Activated CD4-positive, alpha-beta T cell treated with anti-CD3 and anti-CD28 coated beads for 36 hours (primary cell): Measurements from ENCODE around the gene GATAD2B. TPM values are rescaled to one million over a fixed set of nuclear protein-coding genes. Genes with fewer than 3 reads are reported as not detected.

ENCODE experiments used
- ATAC-seq: fragments of 200-7000 bp; cut with Tn5 transposase; one replicate; pipeline ENCODE4 v1.10.0; 2021; ENCODE audit warnings: mild to moderate bottlenecking, moderate library complexity
- CTCF ChIA-PET: fragments of 350-600 bp; sonication (Branson Sonifier 250); formaldehyde crosslinking; loops from one replicate; lab custom pipeline; 2021; ENCODE audit warnings: antibody characterized with exemption; lab: Charles Lee
- POLR2A ChIA-PET: fragments of 350-600 bp; sonication (Branson Sonifier 250); formaldehyde crosslinking; loops from one replicate; lab custom pipeline; 2021; ENCODE audit warnings: antibody characterized with exemption, inconsistent platforms; lab: Charles Lee
- DNase-seq: peaks from one replicate; pipeline ENCODE4 v3.0.0-alpha.2; 2020
- H3K27ac Mint-ChIP-seq: one replicate; pipeline ENCODE4 v1.8.0; 2021; ENCODE audit warnings: mixed read lengths
- H3K27me3 Mint-ChIP-seq: one replicate; pipeline ENCODE4 v1.8.0; 2021; ENCODE audit warnings: mixed read lengths
- H3K36me3 Mint-ChIP-seq: one replicate; pipeline ENCODE4 v1.8.0; 2021; ENCODE audit warnings: low read depth, mixed read lengths
- H3K4me1 Mint-ChIP-seq: one replicate; pipeline ENCODE4 v1.8.0; 2021; ENCODE audit warnings: mixed read lengths
- H3K4me3 Mint-ChIP-seq: one replicate; pipeline ENCODE4 v1.8.0; 2021; ENCODE audit warnings: mild to moderate bottlenecking, moderate library complexity, mixed read lengths
- H3K9me3 Mint-ChIP-seq: one replicate; pipeline ENCODE4 v1.8.0; 2021; ENCODE audit warnings: low read depth, mixed read lengths
- intact Hi-C, 2 experiments: fragments of 100-400 bp; cut with DNase I in 1 of 2; cut with micrococcal nuclease in 1 of 2; formaldehyde crosslinking; loops; one replicate each; pipeline versions ENCODE4 v1.14.2 to v1.15.1; 2022 to 2024; cut with DNase I, micrococcal nuclease
- total RNA-seq, 2 experiments: library from RNA; stranded (reverse); gene quantifications; one replicate each; pipeline ENCODE4 v1.2.3, GENCODE V29; 2021

The GATAD2B gene
- total RNA-seq, 2 experiments from 2014 or later: 57.0 to 63.9 TPM

- Mint-ChIP-seq H3K36me3 (peaks cover 36% of the 10 kb centered on the region), H3K27me3 (no peaks in the 10 kb centered on the region), H3K4me3 (no peak overlapping the region), H3K27ac (peak overlapping the region; percentile 83), H3K9me3 (no peaks in the 10 kb centered on the region), H3K4me1 (peaks cover 32% of the 10 kb centered on the region)
- DNase-seq (no peak), ATAC-seq (no peak)
- CTCF ChIA-PET: interaction anchor here (0.7 to 1.6 kb wide), 4 partner anchors 13 to 132 kb away, joined by 3 to 8 read pairs (median 6); partner anchors contain the start of gene RAB13
- intact Hi-C loops: no loop called here
- POLR2A ChIA-PET: interaction anchor here (0.9 kb wide), 2 partner anchors 9 kb away, joined by 3 to 4 read pairs; partner anchors contain the start of gene SLC39A1
Measured at GRCh38 chr1:153953859-153954365, 31.1 kb upstream of the GATAD2B start.

GRCh38 chr1:153951801-153952200 is 29.0 kb upstream of the GATAD2B start:
- POLR2A ChIA-PET: no interaction called here
- ATAC-seq (no peak), DNase-seq (no peak)
- Mint-ChIP-seq H3K4me1 (peaks cover 27% of the 10 kb centered on the region), H3K9me3 (no peaks in the 10 kb centered on the region), H3K36me3 (peaks cover 39% of the 10 kb centered on the region), H3K27ac (no peak overlapping the region), H3K4me3 (no peak overlapping the region), H3K27me3 (no peaks in the 10 kb centered on the region)
- intact Hi-C loops: no loop called here
- CTCF ChIA-PET: no interaction called here

- Mint-ChIP-seq H3K27me3 (no peaks in the 10 kb centered on the region), H3K9me3 (no peaks in the 10 kb centered on the region), H3K27ac (no peak overlapping the region), H3K4me3 (no peak overlapping the region), H3K4me1 (peaks cover 23% of the 10 kb centered on the region), H3K36me3 (peaks cover 39% of the 10 kb centered on the region)
- intact Hi-C loops: no loop called here
- no peak for ATAC-seq
- DNase-seq: no peak
- POLR2A ChIA-PET: no interaction called here
- CTCF ChIA-PET: no interaction called here
Measured at GRCh38 chr1:153951183-153951582, 28.4 kb upstream of the GATAD2B start.

GRCh38 chr1:153946622-153947241 is 24.0 kb upstream of the GATAD2B start, which contains the start of gene DENND4B:
DENND4B (minus strand) TSS chr1:153946718; CDS start chr1:153944374, 2,344 bp downstream.
- peaks cover 42% of the 10 kb centered on the region for H3K36me3 Mint-ChIP-seq
- H3K4me3 Mint-ChIP-seq: peak within 1 kb of the TSS; percentile 88
- DNase-seq (peak; percentile 87), ATAC-seq (peak; percentile 74)
- H3K27me3 Mint-ChIP-seq: no peaks in the 10 kb centered on the region
- intact Hi-C loops: loop anchor here (1.0 to 5.0 kb wide), 11 partner anchors 12 to 435 kb away; partner anchors contain the start of genes RAB13 (in 2 of the 2), CRTC2 (in 1 of the 2), ILF2 (in 1 of the 2) and RPS27 (in 1 of the 2)
- H3K27ac Mint-ChIP-seq: peak within 1 kb of the TSS; percentile 96
- H3K9me3 Mint-ChIP-seq: no peaks in the 10 kb centered on the region
- ChIA-PET POLR2A (interaction anchor here (0.6 to 3.6 kb wide), 7 partner anchors 16 to 430 kb away, joined by 3 to 24 read pairs (median 5); partner anchors contain the start of genes CHTOP, CREB3L4, GATAD2B and RPS27), CTCF (interaction anchor here (0.6 to 4.1 kb wide), 18 partner anchors 10 to 755 kb away, joined by 3 to 28 read pairs (median 6); partner anchors contain the start of genes CREB3L4, ILF2 and RAB13)
- H3K4me1 Mint-ChIP-seq: peaks cover 24% of the 10 kb centered on the region

DNA sequence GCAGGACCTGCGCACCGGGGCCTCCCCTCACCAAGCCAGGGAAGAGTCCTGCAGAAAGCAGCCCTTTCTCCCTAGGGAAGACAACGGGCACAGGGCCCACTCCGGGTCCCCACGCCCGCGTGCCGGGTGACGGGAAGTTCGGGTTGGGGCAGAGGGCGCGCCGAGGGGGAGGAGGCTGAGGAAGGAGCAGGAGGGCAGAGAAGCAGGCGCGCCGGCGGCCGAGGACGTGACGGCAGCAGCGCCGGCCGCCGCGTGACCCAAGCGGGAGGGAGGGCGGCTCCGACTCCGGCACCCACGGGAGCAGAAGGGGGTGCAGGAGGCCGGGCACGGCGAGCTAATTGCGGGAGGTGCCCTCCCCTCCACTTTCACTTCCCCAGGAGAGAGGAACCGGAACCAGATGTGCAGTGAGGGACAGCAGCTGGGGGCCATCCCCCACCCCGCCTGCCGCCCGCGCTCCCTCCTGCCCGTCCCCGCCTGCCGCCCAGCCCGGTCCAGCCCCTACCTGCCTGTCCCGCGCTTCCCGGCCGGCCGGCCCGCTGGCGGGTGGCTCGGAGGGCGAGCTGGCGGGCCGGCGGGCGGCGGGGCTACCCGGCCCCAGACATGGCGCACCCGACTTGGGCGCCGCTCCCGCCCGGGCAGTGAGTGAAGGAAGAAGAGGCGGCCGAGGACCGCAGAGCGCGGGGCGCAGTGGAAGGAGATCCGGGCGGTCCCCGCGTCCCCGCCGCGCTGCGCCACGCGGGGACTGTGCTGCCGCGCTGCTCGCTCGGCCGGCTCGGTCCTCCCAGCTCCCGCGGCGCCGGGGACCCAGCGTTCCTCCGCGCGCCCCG is 23.2 kb upstream of the GATAD2B start:
- ChIA-PET CTCF (interaction anchor here (0.8 to 4.1 kb wide), 14 partner anchors 10 to 148 kb away, joined by 3 to 28 read pairs (median 7); partner anchors contain the start of genes CREB3L4, RAB13 and SLC39A1), POLR2A (interaction anchor here (0.6 to 3.6 kb wide), 9 partner anchors 9 to 429 kb away, joined by 3 to 24 read pairs (median 5); partner anchors contain the start of genes CHTOP, CREB3L4, GATAD2B and RPS27)
- Mint-ChIP-seq H3K4me1 (peaks cover 24% of the 10 kb centered on the region), H3K4me3 (peak overlapping the region; percentile 88), H3K27ac (peak overlapping the region; percentile 96), H3K27me3 (no peaks in the 10 kb centered on the region), H3K9me3 (no peaks in the 10 kb centered on the region), H3K36me3 (peaks cover 42% of the 10 kb centered on the region)
- DNase-seq (peak; percentile 84), ATAC-seq (peak; percentile 52)
- intact Hi-C loops: loop anchor here (1.0 to 5.0 kb wide), 13 partner anchors 11 to 435 kb away; partner anchors contain the start of genes RAB13 (in 2 of the 2), CRTC2 (in 1 of the 2), ILF2 (in 1 of the 2) and RPS27 (in 1 of the 2)

DNA sequence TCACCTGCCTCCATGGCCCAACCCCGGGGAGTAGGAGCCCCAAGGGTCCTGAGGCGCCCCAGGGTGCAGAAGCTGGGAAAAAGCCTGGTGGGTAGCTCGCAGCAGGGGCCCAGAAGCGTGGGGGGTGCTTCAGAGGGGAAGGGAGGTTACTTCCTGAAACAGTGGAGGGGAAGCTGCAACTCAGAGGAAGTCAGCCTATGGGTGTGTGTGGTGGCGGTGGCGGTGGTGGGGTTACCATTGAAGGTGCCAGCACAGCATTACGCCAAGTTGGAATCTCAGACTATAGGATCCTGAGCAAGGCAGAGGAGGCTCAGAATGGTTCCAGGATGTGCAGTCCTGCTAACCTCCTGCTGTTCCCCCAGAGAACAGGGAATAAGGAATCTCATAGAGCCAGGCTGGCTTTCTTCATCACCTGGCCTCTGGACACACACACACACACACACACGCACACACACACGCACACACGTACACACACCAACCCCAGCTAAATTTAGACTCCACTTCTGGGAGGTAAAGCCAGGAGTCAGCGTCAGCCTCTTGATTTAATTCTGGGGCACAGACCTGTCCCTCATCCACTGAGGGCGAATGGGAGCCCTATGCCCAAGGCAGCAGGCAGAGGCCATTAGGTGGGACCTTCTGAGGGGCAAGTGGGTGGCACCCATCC is 22.5 kb upstream of the GATAD2B start:
- ATAC-seq (peak; percentile 62), DNase-seq (peak; percentile 87)
- H3K4me3 Mint-ChIP-seq: peak overlapping the region; percentile 88
- H3K4me1 Mint-ChIP-seq: peaks cover 24% of the 10 kb centered on the region
- ChIA-PET CTCF (interaction anchor here (0.6 to 4.1 kb wide), 9 partner anchors 11 to 148 kb away, joined by 3 to 28 read pairs (median 12); partner anchors contain the start of genes CREB3L4, RAB13 and SLC39A1), POLR2A (interaction anchor here (0.5 to 3.6 kb wide), 10 partner anchors 9 to 198 kb away, joined by 3 to 24 read pairs (median 6); partner anchors contain the start of genes CREB3L4, GATAD2B, RAB13 and RPS27)
- H3K36me3 Mint-ChIP-seq: peaks cover 41% of the 10 kb centered on the region
- H3K9me3 Mint-ChIP-seq: no peaks in the 10 kb centered on the region
- intact Hi-C loops: loop anchor here (1.0 to 5.0 kb wide), 3 partner anchors 12 to 275 kb away; partner anchors contain the start of genes RAB13 (in 1 of the 2) and UBAP2L (in 1 of the 2)
- H3K27me3 Mint-ChIP-seq: no peaks in the 10 kb centered on the region
- H3K27ac Mint-ChIP-seq: peak overlapping the region; percentile 96

DNA sequence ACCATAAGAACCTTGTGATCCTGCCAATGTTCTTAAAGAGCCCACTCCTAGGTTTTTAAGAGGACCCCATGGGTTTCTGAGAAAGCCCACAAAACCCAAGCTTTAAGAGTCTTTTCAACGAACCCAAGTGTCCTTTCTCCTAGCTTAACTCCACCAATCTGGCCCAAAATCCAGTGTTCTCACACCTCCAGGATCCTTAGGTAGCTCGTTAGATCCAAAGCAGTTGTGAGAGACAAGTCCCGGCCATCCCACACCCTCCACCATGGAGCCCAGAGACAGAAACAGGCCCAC is 22.0 kb upstream of the GATAD2B start:
- CTCF ChIA-PET: interaction anchor here (0.6 to 4.1 kb wide), 12 partner anchors 18 to 1833 kb away, joined by 3 to 28 read pairs (median 5); partner anchors contain the start of genes CREB3L4, RAB13 and SLC39A1
- no peak for DNase-seq

DNA sequence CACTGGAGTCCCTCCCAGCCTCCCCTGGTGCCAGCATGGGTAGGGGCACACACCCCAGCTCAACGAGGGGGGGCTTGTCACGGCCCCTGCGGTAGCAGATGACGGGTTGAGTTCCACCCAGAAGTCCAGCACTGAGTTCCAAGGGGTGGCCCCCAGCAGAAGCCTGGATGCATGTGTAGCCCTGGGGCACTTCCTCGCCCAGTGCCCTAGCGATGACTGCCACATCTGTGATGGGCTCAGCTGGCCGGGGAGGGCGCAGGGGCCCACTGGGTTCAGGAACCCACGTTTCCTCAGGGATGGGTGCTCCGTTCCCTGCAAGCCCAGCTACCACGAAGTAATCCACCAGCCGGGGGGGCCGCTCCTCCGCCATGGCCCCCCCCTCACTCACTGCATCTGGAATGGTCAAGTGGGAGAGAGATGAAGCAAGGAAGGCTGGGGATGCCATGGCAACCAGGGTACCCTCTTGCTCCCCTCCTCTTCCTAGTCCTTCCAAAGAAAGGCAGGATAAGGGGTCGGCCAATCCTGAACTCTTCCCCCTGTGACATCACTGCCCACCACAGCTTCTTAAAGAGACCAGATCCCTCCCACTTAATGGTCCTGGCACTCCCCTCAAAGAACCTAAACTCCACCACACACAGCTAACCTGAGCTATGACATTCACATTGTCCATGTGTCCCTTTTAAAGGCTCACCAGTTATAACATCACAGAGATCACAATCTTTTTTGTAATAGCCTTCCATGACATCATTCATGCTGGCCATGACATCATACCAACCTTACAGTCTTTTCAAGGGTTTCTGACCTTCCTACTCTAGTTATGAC is 21.4 kb upstream of the GATAD2B start:
- ATAC-seq (no peak), DNase-seq (peak; percentile 49)
- Mint-ChIP-seq H3K36me3 (peaks cover 46% of the 10 kb centered on the region), H3K27me3 (no peaks in the 10 kb centered on the region), H3K4me3 (peak overlapping the region; percentile 88), H3K9me3 (no peaks in the 10 kb centered on the region), H3K27ac (peak overlapping the region; percentile 96), H3K4me1 (peaks cover 24% of the 10 kb centered on the region)
- ChIA-PET CTCF (interaction anchor here (0.6 to 4.1 kb wide), 16 partner anchors 14 to 1833 kb away, joined by 3 to 28 read pairs (median 4); partner anchors contain the start of genes CREB3L4, RAB13 and SLC39A1), POLR2A (interaction anchor here (0.5 to 3.6 kb wide), 8 partner anchors 10 to 199 kb away, joined by 3 to 24 read pairs (median 5); partner anchors contain the start of genes GATAD2B, RAB13, RPS27 and SLC39A1)
- intact Hi-C loops: loop anchor here in 1 of 2 experiments (1.0 kb wide), 1 partner anchor 21 kb away; no protein-coding TSS in a partner anchor

More for the DNA sequence above, 22.0 kb upstream of the GATAD2B start:
- peaks cover 24% of the 10 kb centered on the region for H3K4me1 Mint-ChIP-seq
- intact Hi-C loops: loop anchor here (1.0 to 5.0 kb wide), 4 partner anchors 13 to 276 kb away; partner anchors contain the start of genes RAB13 (in 1 of the 2) and UBAP2L (in 1 of the 2)
- H3K4me3 Mint-ChIP-seq: peak overlapping the region; percentile 88
- H3K9me3 Mint-ChIP-seq: no peaks in the 10 kb centered on the region
- POLR2A ChIA-PET: interaction anchor here (0.5 to 3.6 kb wide), 9 partner anchors 10 to 198 kb away, joined by 3 to 24 read pairs (median 6); partner anchors contain the start of genes CREB3L4, GATAD2B, RAB13 and RPS27
- H3K36me3 Mint-ChIP-seq: peaks cover 41% of the 10 kb centered on the region
- peak overlapping the region; percentile 96 for H3K27ac Mint-ChIP-seq
- no peak for ATAC-seq
- no peaks in the 10 kb centered on the region for H3K27me3 Mint-ChIP-seq
